Gastrocnemius medialis (tissue), 4 donors: ENCODE data around the gene OCA2.

Experiments
- POLR2A ChIP-seq, 2 donors: fragments of 450-650 bp; IDR thresholded peaks; one replicate each; pipeline ENCODE4 v1.6.1; 2017; ENCODE audit warnings: antibody characterized with exemption in 2 of 2, mild to moderate bottlenecking in 2 of 2, moderate library complexity in 2 of 2
- TF ChIP-seq, protein P1 (sequence below), 5 experiments: fragments of 450-650 bp in 3 of 5; fragments of 200-600 bp in 2 of 5; sonication (generic) in 2 of 5; IDR thresholded peaks in 4 of 5; conservative IDR thresholded peaks in 1 of 5; 1 replicate in 4 of 5; 2 replicates in 1 of 5; pipeline ENCODE4 v1.5.1; 2016 to 2019; ENCODE audit warnings: antibody characterized with exemption in 5 of 5, mild to moderate bottlenecking in 3 of 5, moderate library complexity in 3 of 5

DNA sequence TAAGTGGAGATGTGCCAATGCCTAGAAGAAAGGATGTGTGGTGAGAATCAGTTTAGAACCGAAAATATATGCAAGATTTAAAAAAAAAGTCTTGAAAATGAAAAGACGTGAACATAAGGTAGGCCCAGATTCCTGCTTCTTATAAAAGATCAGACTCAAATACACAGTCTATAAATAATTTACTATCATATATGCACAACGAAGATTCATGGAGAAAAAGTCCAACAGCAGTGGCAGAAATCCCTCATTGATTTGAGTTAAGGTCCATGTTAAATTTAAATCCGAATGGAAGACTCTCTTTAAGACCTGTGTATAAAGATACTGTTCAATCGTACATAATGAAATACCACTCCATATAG lies 227.2 kb downstream of the OCA2 start:
- TF ChIP-seq, protein P1, sequence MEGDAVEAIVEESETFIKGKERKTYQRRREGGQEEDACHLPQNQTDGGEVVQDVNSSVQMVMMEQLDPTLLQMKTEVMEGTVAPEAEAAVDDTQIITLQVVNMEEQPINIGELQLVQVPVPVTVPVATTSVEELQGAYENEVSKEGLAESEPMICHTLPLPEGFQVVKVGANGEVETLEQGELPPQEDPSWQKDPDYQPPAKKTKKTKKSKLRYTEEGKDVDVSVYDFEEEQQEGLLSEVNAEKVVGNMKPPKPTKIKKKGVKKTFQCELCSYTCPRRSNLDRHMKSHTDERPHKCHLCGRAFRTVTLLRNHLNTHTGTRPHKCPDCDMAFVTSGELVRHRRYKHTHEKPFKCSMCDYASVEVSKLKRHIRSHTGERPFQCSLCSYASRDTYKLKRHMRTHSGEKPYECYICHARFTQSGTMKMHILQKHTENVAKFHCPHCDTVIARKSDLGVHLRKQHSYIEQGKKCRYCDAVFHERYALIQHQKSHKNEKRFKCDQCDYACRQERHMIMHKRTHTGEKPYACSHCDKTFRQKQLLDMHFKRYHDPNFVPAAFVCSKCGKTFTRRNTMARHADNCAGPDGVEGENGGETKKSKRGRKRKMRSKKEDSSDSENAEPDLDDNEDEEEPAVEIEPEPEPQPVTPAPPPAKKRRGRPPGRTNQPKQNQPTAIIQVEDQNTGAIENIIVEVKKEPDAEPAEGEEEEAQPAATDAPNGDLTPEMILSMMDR (IDR thresholded peaks at IDR 0.05 in 4 of 5, conservative IDR thresholded peaks at IDR 0.05 in 1 of 5), result no peak
- TF ChIP-seq POLR2A (IDR thresholded peaks at IDR 0.05), result no peak
